Measurements from ENCODE around the gene ADAMTSL1. TPM values are rescaled to one million over a fixed set of nuclear protein-coding genes. Genes with fewer than 3 reads are reported as not detected.

Gene ADAMTSL1
- polyA plus RNA-seq, 3 donors = 12.1 to 18.2 (median 14.2) TPM

DNA sequence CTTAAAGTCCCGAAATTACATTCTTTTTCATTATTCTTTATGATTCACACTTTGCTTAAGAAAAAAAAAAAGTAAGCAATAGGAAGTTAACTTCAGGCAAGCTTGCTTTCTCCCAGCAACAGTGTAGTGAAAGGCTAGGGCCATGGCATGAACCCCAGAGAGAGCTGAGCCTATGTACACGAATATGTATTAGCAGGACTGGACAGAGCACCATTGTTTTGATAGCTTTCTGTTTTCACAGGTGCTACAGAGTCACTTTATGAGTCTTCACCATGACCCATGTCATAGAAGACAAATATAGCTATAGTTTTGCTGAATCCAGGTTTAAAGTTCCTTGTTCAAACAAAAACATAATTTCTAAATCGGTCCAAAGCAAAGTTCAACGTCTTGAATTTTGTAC, 199.2 kb downstream of the ADAMTSL1 start:
- no peak for DNase-seq (ENCODE audit: extremely low read depth in 1 of 11, low read depth in 9 of 11, low spot score in 4 of 11)

DNA sequence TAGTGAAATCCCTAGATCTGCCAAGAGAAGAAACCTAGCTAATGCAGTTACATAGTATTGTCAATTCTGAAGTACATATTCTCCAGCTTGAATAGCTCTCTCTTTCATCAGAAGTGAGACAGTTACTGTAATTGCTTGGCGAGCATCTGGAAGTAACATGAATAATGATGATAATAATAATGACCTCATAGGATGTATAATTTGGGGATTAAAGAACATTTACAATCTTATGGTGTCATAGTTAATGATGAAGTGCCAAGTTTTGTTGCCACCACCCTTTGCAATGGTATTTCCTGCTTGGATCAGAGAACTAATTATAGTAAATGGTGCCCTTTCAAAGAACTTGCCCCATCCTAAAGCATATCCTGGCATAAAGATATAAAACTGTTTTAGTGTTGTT, 201.4 kb downstream of the ADAMTSL1 start:
- DNase-seq (ENCODE audit: extremely low read depth in 1 of 11, low read depth in 9 of 11, low spot score in 4 of 11) = no peak

DNA sequence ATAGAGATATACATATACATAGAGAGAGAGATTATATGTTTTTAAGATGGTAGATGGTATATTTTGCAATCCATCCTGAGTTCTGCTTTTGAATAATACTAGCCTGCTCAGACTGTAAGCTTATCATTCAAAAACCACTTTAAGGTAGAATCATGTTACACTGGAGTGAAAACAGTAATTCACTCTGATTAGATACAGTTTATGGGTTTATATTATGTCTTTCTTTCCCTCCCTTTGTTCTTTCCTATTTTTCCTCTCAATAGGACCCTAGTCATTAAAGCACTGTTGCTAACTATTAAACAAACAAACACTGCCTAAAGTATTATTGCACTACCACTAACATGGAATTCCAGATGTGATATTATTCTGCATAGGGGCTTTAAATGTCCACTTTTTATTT, 202.0 kb downstream of the ADAMTSL1 start:
- no peak for DNase-seq (ENCODE audit: extremely low read depth in 1 of 11, low read depth in 9 of 11, low spot score in 4 of 11)

DNA sequence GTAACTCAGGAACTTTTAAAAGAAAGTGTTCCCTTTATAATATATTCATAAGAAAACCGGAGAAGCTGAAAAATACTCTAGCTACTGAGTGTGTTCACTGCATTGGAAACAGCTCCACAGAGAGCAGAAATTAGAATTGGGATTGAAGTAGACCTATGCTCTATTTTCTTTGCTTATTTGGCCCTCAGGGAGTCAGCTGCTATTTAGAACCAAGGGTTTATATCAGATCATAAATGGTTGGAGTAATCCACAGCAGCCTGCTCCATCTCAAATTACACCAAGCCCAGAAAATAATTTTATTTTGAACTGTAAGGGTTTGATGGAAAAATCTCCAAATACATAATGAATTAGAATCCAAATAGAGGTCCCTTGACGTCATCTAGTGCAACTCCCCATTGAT, 202.6 kb downstream of the ADAMTSL1 start:
- no peak for DNase-seq (ENCODE audit: extremely low read depth in 1 of 11, low read depth in 9 of 11, low spot score in 4 of 11)

DNA sequence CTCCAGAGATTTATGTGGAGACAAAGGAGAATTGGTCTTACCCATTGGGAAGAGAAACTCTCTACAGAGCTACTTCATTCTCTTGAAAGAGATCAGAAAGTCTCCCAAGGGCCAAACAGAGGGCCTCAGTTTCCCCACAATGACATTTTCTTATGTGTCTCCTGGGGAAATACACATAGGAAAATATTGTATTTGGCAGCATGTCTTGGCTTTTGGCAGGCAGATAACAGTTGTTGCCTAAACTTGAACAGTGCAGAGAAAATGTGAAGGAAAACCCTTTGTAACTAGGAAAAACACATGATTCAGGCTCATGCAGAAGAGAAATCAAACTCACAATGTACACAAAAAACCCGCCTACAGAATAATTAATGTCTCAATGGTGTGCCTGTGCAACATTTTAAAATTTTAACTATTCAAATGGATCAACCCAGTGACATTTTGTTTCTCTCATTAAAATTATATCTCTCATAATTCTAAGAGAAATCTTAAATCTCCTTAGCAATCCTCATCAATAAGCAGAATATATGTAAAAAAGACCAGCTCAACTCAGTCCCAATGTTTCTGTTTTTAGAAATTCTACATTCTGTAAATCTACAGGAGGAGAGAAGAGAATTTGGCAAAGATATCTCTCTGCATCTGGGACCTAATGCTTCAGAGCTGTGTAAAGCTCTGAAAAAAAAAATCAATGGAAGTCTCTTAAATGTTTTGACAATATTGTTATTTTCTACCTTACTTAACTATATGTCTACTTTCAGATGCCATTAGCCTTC, 205.1 kb downstream of the ADAMTSL1 start:
- no peak for DNase-seq (ENCODE audit: extremely low read depth in 1 of 11, low read depth in 9 of 11, low spot score in 4 of 11)

DNA sequence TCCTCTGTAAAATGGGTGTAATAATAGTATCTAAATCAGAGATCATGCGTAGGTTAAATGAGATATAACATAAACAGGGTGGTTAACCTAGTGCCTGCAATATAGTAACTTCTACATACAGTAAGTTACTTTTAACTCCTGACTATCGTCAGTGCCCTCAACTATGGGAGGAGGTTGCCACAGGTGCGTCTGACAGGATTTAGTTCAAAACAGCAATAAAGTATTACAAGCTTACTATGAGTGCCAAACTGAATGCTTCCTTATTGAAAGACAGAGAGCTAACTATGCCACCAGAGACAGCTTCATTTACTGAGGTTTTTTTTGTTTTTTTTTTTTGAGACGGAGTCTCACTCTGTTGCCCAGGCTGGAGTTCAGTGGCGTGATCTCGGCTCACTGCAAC, 209.0 kb downstream of the ADAMTSL1 start:
- DNase-seq (ENCODE audit: extremely low read depth in 1 of 11, low read depth in 9 of 11, low spot score in 4 of 11) = no peak

DNA sequence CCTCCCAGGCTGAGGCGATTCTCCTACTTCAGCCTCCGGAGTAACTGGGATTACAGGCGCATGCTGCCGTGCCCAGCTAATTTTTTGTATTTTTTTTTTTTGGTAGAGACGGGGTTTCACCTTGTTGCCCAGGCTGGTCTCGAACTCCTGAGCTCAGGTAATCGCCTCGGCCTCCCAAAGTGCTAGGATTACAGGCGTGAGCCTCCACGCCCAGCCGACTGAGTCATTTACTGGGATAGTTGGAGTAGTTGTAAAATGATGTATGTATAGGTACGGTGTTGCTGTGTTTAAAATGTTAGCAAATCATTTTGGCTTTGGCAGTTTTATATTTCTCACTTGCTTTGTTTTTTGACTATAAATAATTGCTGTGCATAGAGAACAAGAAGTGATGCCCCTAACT, 209.4 kb downstream of the ADAMTSL1 start:
- DNase-seq (ENCODE audit: extremely low read depth in 1 of 11, low read depth in 9 of 11, low spot score in 4 of 11) = no peak

DNA sequence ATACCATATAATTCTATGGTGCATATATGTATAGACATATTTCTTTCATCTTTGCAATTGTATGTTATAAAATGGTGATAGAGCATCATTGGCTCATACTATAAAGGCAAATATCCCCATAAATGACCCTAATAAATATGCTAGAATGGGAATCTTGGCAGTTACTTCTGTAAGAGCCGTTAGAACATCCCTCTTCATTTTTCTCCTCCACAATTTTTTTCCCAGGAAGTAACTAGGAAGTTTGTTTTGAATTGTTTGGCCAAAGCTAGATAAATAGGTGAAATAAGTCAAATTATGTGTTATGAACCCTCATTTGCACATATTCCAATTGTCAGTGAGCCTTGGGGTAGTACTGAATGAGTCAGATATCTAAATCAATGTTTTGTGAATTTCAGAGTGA, 209.9 kb downstream of the ADAMTSL1 start:
- DNase-seq (ENCODE audit: extremely low read depth in 1 of 11, low read depth in 9 of 11, low spot score in 4 of 11) = no peak

DNA sequence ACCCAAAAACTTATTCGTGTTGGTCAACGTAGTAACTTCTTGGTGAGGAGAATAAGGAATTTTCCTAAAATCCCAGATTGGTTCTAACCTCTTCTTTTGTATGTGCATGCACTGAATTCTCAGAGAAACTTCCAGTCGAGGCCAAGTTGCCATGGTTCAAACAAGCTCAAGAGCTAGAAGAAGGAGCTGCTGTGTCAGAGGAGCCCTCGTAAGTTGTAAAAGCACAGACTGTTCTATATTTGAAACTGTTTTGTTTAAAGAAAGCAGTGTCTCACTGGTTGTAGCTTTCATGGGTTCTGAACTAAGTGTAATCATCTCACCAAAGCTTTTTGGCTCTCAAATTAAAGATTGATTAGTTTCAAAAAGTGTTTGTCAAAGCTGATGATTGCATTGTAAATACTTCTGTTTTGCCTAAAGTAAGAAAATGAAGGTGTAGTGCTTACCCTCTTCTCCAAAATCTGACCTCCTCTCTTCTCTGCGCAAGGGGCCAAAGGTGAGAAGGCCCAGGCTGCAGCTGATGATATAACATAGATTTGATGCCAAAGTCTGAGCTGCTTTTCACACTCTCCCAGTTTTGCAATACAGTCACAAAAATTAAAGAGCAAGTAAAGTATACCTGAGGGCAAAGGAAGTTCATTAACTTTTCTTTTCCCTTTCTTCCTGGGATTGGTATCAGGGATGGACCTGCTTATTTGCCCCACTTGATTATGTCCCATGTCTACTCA, 210.8 kb downstream of the ADAMTSL1 start:
- no peak for DNase-seq (ENCODE audit: extremely low read depth in 1 of 11, low read depth in 9 of 11, low spot score in 4 of 11)

DNA sequence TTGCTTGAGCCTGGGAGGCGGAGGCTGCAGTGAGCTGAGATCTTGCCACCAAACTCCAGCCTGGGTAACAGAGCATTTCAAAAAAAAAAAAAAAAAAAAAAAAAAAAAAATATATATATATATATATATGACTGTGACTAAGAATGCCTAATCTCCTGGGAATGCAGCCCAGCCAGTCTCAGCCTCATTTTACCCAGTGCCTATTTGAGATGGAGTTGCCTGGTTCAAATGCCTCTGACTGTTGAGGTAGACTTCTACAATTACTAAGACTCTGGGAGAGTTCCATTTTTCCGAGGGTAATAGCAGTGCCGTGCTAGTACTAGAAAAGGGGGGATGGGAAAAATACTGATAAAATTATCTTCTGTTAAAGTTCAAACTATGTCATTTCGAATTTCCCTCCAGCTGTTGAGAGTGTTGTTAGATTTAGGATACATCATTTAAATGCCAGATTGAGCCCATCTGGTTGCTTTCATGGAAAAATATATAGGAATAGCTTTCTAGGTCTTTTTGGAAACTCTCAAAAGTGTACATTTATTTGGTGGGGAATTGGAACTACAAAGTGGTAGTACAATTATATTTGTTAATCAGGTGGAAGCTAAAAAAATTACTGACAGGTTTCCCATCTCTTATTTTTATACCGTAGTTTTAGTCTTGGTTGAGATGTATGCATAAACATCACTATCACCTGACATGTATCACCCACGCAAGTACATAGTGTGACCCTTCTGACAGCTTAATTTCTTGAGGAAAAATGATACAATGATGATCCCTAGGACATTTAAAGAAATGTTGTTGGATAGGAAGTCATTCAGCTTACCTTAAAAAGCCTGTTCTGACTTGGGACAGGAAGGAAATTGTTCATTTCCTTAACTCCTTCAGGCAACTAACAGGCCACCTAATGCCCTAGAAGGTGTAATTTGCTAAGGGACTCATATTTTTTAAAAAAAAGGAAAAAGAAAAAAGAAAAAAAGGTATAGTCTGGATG, 214.9 kb downstream of the ADAMTSL1 start:
- peak in 2 of 11 donors; percentile 18 to 40 for DNase-seq (ENCODE audit: extremely low read depth in 1 of 11, low read depth in 9 of 11, low spot score in 4 of 11)

DNA sequence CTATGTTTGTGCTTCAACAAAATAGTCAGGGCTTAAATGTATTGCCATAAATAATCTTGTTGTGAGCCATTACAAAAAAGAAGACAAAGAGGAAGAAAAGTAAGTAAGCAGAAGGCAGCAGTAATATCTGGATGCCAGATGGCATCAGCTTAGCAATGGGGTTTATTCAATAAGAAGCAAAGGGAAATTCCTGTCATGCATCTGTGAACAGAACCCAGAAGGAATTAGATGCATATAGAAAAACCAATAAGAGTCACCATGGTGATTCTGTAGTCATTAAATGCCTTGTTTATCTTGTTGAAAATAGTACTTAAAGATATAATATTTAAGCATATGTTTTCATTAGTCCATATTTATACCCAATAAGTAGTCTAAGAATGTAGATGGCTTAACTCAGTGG, 216.0 kb downstream of the ADAMTSL1 start:
- no peak for DNase-seq (ENCODE audit: extremely low read depth in 1 of 11, low read depth in 9 of 11, low spot score in 4 of 11)

DNA sequence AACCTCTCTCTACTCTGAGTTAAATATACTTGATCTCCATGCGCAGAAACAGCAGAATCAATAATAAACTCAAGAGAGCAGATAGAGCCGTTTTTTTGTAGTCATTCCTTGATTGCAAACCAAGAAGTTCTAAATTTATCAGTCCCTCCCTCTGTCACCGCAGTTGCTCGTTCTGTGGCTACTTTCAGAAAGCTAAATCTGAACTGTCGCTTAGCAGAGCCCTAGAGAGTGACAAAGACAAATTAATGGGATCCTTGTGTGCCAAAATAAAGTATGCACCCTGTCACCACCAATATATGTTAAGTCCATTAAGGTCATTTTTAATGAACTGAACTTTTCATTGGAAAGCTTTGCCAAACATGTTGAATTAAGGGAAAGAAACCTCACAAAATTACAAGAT, 218.3 kb downstream of the ADAMTSL1 start:
- DNase-seq (ENCODE audit: extremely low read depth in 1 of 11, low read depth in 9 of 11, low spot score in 4 of 11) = no peak

DNA sequence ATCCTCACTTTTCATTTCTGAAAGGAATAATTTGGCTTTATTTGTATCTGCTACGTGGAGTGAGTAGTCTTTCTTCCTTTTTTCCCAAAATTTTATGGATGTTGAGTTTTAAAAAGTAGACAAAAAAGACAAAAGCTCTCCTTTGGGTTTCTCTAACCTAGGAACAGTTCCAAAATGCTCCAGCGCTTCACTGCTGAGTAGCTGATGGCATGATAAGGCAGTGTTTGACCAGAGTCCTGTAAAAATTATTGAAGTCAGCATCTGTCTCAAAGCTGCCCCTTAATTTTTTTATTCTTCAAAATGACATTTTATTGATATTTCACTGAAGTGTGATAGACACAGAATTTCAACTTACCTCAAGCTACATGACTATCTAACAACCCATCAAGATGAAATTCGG, 219.0 kb downstream of the ADAMTSL1 start:
- no peak for DNase-seq (ENCODE audit: extremely low read depth in 1 of 11, low read depth in 9 of 11, low spot score in 4 of 11)

DNA sequence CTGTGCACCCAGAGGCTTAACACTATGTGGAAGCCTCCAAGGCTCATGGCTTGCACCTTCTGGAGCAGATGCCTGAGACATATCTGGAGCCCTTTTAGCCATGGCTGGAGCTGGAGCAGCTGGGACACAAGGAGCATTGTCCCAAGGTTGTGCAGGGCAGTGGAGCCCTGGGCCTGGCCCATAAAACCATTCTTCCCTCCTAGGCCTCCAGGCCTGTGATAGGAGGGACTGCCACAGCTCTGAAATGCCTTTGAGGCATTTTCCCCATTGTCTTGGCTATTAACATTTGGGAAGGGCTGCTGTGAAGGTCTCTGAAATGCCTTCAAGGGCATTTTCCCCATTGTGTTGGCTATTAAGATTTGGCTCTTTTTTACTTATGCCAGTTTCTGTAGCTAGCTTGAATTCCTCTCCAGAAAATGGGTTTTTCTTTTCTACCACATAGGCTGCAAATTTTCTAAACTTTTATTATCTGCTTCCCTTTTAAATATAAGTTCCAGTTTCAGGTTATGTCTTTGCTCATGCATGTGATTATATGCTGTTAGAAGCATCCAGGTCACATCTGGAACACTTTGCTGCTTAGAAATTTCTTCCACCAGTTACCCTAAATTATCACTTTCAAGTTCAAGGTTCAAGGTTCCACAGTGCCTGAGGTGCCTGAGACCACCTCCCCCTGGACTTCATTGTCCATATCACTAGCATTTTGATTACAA, 221.2 kb downstream of the ADAMTSL1 start:
- DNase-seq (ENCODE audit: extremely low read depth in 1 of 11, low read depth in 9 of 11, low spot score in 4 of 11) = no peak

DNA sequence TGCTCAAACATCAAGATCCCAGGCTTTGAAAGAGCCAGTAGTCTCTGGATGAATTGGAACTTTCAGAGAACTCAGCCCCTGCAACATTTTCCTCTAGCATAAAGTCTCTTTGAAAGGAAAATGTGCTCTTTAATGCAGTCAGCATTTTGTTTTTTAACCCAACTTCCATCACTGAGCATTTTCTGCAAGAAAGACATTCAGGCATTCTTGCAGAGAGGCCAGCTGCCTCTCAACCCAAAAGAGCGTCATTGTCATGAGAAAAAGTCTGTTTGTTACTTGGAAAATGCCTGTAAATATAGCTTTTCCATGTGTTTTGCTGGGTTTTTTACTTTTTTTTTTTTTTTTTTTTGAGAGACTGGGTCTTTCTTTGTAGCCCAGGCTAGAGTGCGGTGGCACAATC, 225.0 kb downstream of the ADAMTSL1 start:
- DNase-seq (ENCODE audit: extremely low read depth in 1 of 11, low read depth in 9 of 11, low spot score in 4 of 11) = no peak

DNA sequence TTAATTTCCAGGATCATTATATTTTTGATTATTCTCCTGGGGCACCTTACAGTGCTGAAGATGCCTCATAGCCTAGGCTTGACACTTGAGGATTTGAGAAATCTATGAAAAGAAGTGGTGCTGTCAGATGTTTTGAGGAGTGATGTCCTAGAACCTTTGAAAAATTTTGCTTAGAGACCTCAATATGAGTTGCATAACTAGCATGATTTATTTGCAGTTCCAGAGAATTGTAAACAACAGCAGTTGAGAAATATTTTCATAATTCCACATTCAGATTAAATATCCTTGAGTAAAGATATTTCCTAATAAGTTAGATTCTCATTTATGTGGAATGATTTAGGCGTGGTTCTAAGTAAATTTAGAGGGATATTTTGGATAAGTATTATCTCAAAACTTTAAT, 225.8 kb downstream of the ADAMTSL1 start:
- DNase-seq (ENCODE audit: extremely low read depth in 1 of 11, low read depth in 9 of 11, low spot score in 4 of 11) = no peak

DNA sequence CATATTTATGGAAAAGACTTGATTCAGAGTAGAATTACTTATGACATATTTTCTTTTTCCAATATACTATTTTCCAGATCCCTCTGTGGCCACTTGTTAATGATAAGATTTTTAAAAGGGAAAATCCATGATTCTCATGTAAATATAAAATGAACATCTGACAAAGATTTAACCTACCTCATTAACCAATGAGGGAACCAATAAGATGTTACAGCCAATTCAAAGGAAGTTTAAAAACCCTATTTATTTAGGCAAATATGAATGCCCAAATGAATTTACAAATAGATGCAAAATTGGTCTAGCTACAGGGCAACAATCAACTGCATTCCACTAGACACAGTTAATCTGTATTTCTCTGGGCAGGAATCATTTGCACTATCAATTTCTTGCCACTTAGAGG, 226.8 kb downstream of the ADAMTSL1 start:
- no peak for DNase-seq (ENCODE audit: extremely low read depth in 1 of 11, low read depth in 9 of 11, low spot score in 4 of 11)

DNA sequence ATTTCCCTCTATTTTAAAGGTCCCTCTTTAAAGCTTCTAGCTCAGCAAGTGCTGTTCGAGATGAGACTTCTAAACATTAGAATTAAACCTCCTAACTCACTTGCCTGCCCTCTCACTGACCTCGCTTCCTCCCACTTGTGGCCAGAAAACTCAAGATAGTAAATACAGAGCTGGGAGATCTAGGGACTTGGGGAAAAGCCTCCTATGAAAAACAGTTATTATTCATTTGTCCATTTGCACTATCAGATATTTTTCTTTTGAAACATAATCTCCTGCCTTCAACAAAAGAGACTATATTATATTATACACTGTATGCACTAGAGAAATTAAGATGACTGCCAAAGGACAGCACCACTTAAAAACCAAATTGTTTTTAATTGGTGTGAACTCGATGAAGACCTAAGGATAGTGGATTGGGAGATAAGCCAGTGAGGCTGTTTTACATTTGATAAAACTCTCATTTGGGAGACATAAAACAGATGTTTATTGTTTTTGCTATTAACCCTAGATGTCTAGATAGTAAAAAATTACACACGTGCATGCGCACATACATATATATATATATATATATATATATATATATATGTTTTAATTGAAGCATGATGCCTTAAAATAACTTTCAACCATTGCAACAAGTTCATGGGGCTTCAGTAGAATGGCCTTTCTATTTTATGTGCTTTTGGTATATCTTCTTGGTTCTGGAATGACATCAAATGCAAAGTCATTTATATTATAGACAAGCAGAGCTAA, 229.4 kb downstream of the ADAMTSL1 start:
- peak in 4 of 11 donors; percentile 49 to 66 (median 56) for DNase-seq (ENCODE audit: extremely low read depth in 1 of 11, low read depth in 9 of 11, low spot score in 4 of 11)
